NCI-H748 treated with DMSO at 0.1 percent for 48 hours (cell line): Measurements from ENCODE around the gene GLI1.
"Not testable (repeated sequence)": the region's sequence is repeated elsewhere in the genome, so short reads cannot be mapped to it uniquely, and the experiment has no call there.

Experiments used
- DNase-seq: peaks from one replicate; lab custom pipeline; 2025; lab: John Stamatoyannopoulos, UW

GLI1 gene

GRCh38 chr12:57498132-57498502, 38.5 kb downstream of the GLI1 start:
- DNase-seq = no peak

GRCh38 chr12:57498571-57498970, 39.0 kb downstream of the GLI1 start:
- no peak for DNase-seq

GRCh38 chr12:57500213-57500612, 40.6 kb downstream of the GLI1 start:
- DNase-seq = no peak

GRCh38 chr12:57502311-57502969, 42.9 kb downstream of the GLI1 start:
- DNase-seq = not testable (repeated sequence)

GRCh38 chr12:57506541-57506940, 47.0 kb downstream of the GLI1 start:
- DNase-seq = not testable (repeated sequence)

GRCh38 chr12:57507796-57508195, 48.2 kb downstream of the GLI1 start:
- not testable (repeated sequence) for DNase-seq

- no peak for DNase-seq
Observed at GRCh38 chr12:57511161-57511560, 51.6 kb downstream of the GLI1 start.

- no peak for DNase-seq
Observed at GRCh38 chr12:57511588-57512325, 52.2 kb downstream of the GLI1 start.

- no peak for DNase-seq
Observed at GRCh38 chr12:57512665-57513064, 53.1 kb downstream of the GLI1 start.

GRCh38 chr12:57513266-57513665, 53.7 kb downstream of the GLI1 start:
- DNase-seq = no peak

GRCh38 chr12:57513677-57514076, 54.1 kb downstream of the GLI1 start:
- DNase-seq = not testable (repeated sequence)

GRCh38 chr12:57514246-57514645, 54.7 kb downstream of the GLI1 start:
- not testable (repeated sequence) for DNase-seq

GRCh38 chr12:57514720-57515407, 55.3 kb downstream of the GLI1 start:
- DNase-seq = no peak

- DNase-seq = no peak
Observed at GRCh38 chr12:57515408-57515933, 55.9 kb downstream of the GLI1 start.

- DNase-seq = no peak
Observed at GRCh38 chr12:57515934-57516541, 56.5 kb downstream of the GLI1 start.

- DNase-seq = no peak
Observed at GRCh38 chr12:57516617-57517153, 57.1 kb downstream of the GLI1 start.

- DNase-seq = no peak
Observed at GRCh38 chr12:57517187-57517586, 57.6 kb downstream of the GLI1 start.

- not testable (repeated sequence) for DNase-seq
Observed at GRCh38 chr12:57517718-57518117, 58.1 kb downstream of the GLI1 start.

- DNase-seq = no peak
Observed at GRCh38 chr12:57518176-57518919, 58.8 kb downstream of the GLI1 start.

- no peak for DNase-seq
Observed at GRCh38 chr12:57518920-57519795, 59.6 kb downstream of the GLI1 start.

GRCh38 chr12:57519796-57520052, 60.1 kb downstream of the GLI1 start:
- DNase-seq = peak; percentile 13
